Measurements from ENCODE around the gene SH2D3A. TPM values are rescaled to one million over a fixed set of nuclear protein-coding genes. Genes with fewer than 3 reads are reported as not detected.
"Not testable (repeated sequence)": the region's sequence is repeated elsewhere in the genome, so short reads cannot be mapped to it uniquely, and the experiment has no call there.

Gene SH2D3A
- total RNA-seq, 6 experiments from 2014 or later = not detected

DNA sequence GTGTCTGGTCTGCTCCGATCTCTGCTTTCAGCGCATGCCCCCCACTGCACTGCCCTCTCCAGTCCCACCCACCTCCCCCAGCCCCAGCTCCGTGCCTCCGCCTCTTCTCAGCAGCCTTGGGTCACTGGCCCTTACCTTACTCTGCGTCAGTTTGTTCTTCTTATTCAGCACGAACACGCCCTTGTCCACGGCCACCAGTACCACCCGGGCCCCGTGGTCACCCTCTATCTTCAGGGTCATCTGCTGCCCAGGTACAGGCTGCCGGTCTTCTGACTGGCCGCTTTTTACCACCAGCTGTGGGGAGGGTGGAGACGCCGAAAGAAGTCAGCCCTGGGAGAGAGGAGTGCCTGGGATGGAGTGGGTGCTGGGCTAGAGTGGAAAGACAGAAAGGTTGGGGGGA is 57.7 kb downstream of the SH2D3A start:
- H3K36me3 Mint-ChIP-seq (ENCODE audit: low read depth) = no peaks in the 10 kb centered on the region
- no peaks in the 10 kb centered on the region for H3K4me1 Mint-ChIP-seq (ENCODE audit: low read depth)
- no peak overlapping the region for H3K4me3 Mint-ChIP-seq
- TF ChIP-seq, protein P1, sequence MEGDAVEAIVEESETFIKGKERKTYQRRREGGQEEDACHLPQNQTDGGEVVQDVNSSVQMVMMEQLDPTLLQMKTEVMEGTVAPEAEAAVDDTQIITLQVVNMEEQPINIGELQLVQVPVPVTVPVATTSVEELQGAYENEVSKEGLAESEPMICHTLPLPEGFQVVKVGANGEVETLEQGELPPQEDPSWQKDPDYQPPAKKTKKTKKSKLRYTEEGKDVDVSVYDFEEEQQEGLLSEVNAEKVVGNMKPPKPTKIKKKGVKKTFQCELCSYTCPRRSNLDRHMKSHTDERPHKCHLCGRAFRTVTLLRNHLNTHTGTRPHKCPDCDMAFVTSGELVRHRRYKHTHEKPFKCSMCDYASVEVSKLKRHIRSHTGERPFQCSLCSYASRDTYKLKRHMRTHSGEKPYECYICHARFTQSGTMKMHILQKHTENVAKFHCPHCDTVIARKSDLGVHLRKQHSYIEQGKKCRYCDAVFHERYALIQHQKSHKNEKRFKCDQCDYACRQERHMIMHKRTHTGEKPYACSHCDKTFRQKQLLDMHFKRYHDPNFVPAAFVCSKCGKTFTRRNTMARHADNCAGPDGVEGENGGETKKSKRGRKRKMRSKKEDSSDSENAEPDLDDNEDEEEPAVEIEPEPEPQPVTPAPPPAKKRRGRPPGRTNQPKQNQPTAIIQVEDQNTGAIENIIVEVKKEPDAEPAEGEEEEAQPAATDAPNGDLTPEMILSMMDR (IDR thresholded peaks at IDR 0.05) = no peak
- peaks cover 37% of the 10 kb centered on the region for H3K27me3 Mint-ChIP-seq (ENCODE audit: insufficient read depth)
- no peak for DNase-seq
- H3K27ac Mint-ChIP-seq = no peak overlapping the region
- no peaks in the 10 kb centered on the region for H3K9me3 Mint-ChIP-seq

DNA sequence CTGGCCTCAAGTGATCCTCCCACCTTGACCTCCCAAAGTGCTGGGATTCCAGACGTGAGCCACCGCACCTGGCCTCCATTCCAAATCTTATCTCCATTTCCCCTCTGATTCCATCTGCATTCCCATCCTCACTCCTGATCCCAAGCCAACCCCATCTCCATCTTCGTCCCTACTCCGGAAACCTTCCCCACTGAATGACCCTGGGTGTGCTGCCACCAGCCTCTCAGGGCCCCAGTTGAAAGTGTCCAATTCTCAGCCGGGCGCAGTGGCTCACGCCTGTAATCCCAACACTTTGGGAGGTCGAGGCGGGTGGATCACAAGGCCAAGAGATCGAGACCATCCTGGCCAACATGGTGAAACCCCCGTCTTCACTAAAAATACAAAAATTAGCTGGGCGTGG is 58.3 kb downstream of the SH2D3A start:
- H3K27ac Mint-ChIP-seq; H3K4me3 Mint-ChIP-seq; DNase-seq; H3K36me3 Mint-ChIP-seq (ENCODE audit: low read depth); H3K9me3 Mint-ChIP-seq; H3K4me1 Mint-ChIP-seq (ENCODE audit: low read depth): not testable (repeated sequence)
- peaks cover 34% of the 10 kb centered on the region for H3K27me3 Mint-ChIP-seq (ENCODE audit: insufficient read depth)

DNA sequence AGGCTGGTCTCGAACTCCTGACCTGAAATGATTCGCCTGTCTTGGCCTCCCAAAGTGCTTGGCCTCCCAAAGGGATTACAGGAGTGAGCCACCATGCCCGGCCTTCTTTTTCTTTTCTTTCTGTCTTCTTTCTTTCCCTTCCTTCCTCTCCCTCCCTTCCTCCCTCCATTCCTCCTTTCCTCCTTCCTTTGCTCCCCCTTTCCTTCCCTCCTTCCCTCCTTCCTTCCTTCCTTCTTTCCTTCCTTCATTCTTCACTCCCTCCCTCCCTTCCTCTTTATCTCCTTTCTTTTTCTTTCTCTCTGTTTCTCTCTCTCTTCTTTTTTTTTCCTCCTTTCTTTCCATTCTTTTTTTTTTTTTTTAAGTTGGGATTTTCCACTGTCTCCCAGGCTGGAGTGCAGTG is 58.9 kb downstream of the SH2D3A start:
- H3K27ac Mint-ChIP-seq = no peak overlapping the region
- no peaks in the 10 kb centered on the region for H3K36me3 Mint-ChIP-seq (ENCODE audit: low read depth)
- no peak for DNase-seq
- H3K9me3 Mint-ChIP-seq = no peaks in the 10 kb centered on the region
- H3K4me3 Mint-ChIP-seq = no peak overlapping the region
- TF ChIP-seq, protein P1 (IDR thresholded peaks at IDR 0.05) = no peak
- no peaks in the 10 kb centered on the region for H3K4me1 Mint-ChIP-seq (ENCODE audit: low read depth)
- peaks cover 39% of the 10 kb centered on the region for H3K27me3 Mint-ChIP-seq (ENCODE audit: insufficient read depth)

DNA sequence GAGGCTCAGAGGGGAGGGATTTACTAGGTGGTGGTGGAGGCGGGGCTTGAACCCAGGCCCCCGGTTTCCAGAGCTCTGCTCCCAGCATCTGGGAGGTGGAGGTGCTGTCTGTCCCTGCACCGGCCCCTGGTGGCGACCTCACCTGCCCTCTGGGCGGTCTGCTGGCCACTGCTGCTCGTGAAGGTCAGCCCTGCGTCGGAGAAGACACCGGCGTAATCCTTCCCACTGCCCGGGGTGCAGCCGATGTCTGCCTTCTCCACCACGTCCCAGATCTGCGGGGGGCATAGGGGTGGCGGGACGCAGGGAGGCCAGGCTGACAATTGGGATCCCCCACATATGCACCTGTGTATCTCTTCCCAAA is 59.6 kb downstream of the SH2D3A start:
- H3K27ac Mint-ChIP-seq = no peak overlapping the region
- no peaks in the 10 kb centered on the region for H3K9me3 Mint-ChIP-seq
- H3K36me3 Mint-ChIP-seq (ENCODE audit: low read depth) = no peaks in the 10 kb centered on the region
- TF ChIP-seq, protein P1 (IDR thresholded peaks at IDR 0.05) = no peak
- no peak overlapping the region for H3K4me3 Mint-ChIP-seq
- no peaks in the 10 kb centered on the region for H3K4me1 Mint-ChIP-seq (ENCODE audit: low read depth)
- peaks cover 44% of the 10 kb centered on the region for H3K27me3 Mint-ChIP-seq (ENCODE audit: insufficient read depth)
- DNase-seq = no peak

DNA sequence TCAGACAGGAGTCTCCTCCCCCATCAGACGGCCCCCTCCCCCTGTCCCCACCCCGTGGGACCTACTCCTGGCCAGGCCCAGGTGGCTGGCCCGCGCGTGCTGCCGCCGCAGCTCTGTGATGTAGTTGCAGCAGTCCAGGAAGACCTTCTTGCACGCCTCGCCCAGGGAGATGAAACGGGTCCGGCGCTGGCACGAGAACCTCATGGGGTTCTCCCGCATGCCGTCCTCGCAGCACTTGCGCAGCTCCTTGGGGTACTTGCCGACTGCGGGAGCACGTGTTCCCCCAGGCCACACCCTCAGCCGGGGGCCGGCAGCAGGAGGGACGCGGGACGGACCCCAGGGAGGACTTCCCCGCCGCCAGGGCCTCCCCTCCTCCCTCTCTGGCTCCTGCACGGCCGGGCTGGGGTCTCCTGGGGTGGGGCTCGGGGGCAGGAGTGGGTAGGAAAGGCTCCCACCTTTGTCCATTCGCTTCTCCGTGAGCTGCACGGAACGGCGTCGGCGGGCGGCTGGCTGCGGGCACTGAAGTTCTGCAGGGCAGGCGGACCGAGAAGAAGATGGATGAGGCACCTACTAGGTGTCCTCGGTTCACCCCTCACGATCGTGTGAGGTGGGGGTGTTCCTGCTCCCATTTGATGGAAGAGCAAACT is 60.1 kb downstream of the SH2D3A start:
- peaks cover 46% of the 10 kb centered on the region for H3K27me3 Mint-ChIP-seq (ENCODE audit: insufficient read depth)
- no peaks in the 10 kb centered on the region for H3K36me3 Mint-ChIP-seq (ENCODE audit: low read depth)
- no peaks in the 10 kb centered on the region for H3K4me1 Mint-ChIP-seq (ENCODE audit: low read depth)
- no peaks in the 10 kb centered on the region for H3K9me3 Mint-ChIP-seq
- no peak overlapping the region for H3K4me3 Mint-ChIP-seq
- TF ChIP-seq, protein P1 (IDR thresholded peaks at IDR 0.05) = no peak
- no peak for DNase-seq
- H3K27ac Mint-ChIP-seq = no peak overlapping the region

DNA sequence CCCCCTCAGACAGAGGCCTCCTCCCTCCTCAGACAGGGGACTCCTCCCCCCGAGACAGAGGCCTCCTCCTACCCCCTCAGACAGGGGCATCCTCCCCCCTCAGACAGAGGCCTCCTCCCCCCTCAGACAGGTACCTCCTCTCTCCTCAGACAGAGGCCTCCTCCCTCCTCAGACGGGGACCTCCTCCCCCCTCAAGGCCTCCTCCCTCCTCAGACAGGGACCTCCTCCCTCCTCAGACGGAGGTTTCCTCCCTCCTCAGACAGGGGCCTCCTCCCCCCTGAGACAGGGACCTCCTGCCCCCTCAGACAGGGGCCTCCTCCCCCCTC is 60.6 kb downstream of the SH2D3A start:
- peaks cover 44% of the 10 kb centered on the region for H3K27me3 Mint-ChIP-seq (ENCODE audit: insufficient read depth)
- H3K9me3 Mint-ChIP-seq = no peaks in the 10 kb centered on the region
- H3K27ac Mint-ChIP-seq = no peak overlapping the region
- no peaks in the 10 kb centered on the region for H3K4me1 Mint-ChIP-seq (ENCODE audit: low read depth)
- H3K36me3 Mint-ChIP-seq (ENCODE audit: low read depth) = no peaks in the 10 kb centered on the region
- H3K4me3 Mint-ChIP-seq = no peak overlapping the region
- no peak for DNase-seq
- TF ChIP-seq, protein P1 (IDR thresholded peaks at IDR 0.05) = no peak
